ENCODE results near the gene C1QTNF9B.
"Not testable (repeated sequence)": the region's sequence is repeated elsewhere in the genome, so short reads cannot be mapped to it uniquely, and the experiment has no call there.

The C1QTNF9B gene

GRCh38 chr13:23897452-23897919 is at the start of gene C1QTNF9B:
Gene C1QTNF9B (minus strand): TSS chr13:23897502.
- DNase-seq, result not testable (repeated sequence)

- no peak for DNase-seq
Measured at GRCh38 chr13:23946900-23947299, 49.6 kb upstream of the C1QTNF9B start.

- no peak for DNase-seq
Measured at GRCh38 chr13:23946067-23946466, 48.8 kb upstream of the C1QTNF9B start.

GRCh38 chr13:23945612-23946011 is 48.3 kb upstream of the C1QTNF9B start:
- no peak for DNase-seq

GRCh38 chr13:23941211-23941610 is 43.9 kb upstream of the C1QTNF9B start:
- DNase-seq, result no peak

GRCh38 chr13:23939666-23940065 is 42.4 kb upstream of the C1QTNF9B start:
- not testable (repeated sequence) for DNase-seq

GRCh38 chr13:23934520-23934919 is 37.2 kb upstream of the C1QTNF9B start:
- DNase-seq, result peak; percentile 54

GRCh38 chr13:23928985-23929384 is 31.7 kb upstream of the C1QTNF9B start:
- DNase-seq, result no peak

GRCh38 chr13:23923031-23923430 is 25.7 kb upstream of the C1QTNF9B start:
- no peak for DNase-seq

- no peak for DNase-seq
Measured at GRCh38 chr13:23922005-23922932, 25.0 kb upstream of the C1QTNF9B start.

GRCh38 chr13:23921451-23921888 is 24.2 kb upstream of the C1QTNF9B start:
- peak; percentile 84 for DNase-seq

- DNase-seq, result no peak
Measured at GRCh38 chr13:23919006-23919405, 21.7 kb upstream of the C1QTNF9B start.

- DNase-seq, result no peak
Measured at GRCh38 chr13:23918208-23918607, 20.9 kb upstream of the C1QTNF9B start.

- DNase-seq, result no peak
Measured at GRCh38 chr13:23915308-23915707, 18.0 kb upstream of the C1QTNF9B start.

GRCh38 chr13:23912469-23912868 is 15.2 kb upstream of the C1QTNF9B start:
- DNase-seq, result no peak

- no peak for DNase-seq
Measured at GRCh38 chr13:23909606-23910005, 12.3 kb upstream of the C1QTNF9B start.

GRCh38 chr13:23905766-23906165 is 8.5 kb upstream of the C1QTNF9B start:
- DNase-seq, result no peak

- DNase-seq, result no peak
Measured at GRCh38 chr13:23903906-23904280, 6.6 kb upstream of the C1QTNF9B start.

- peak; percentile 38 for DNase-seq
Measured at GRCh38 chr13:23902975-23903905, 5.9 kb upstream of the C1QTNF9B start.

- no peak for DNase-seq
Measured at GRCh38 chr13:23901365-23901764, 4.1 kb upstream of the C1QTNF9B start.

GRCh38 chr13:23899555-23899954 is 2.3 kb upstream of the C1QTNF9B start:
- DNase-seq, result peak; percentile 84

- DNase-seq, result no peak
Measured at GRCh38 chr13:23898101-23898500, 799 bp upstream of the C1QTNF9B start.

- DNase-seq, result not testable (repeated sequence)
Measured at GRCh38 chr13:23894746-23895145, 2.6 kb downstream of the C1QTNF9B start.

All from eye (tissue), 1 donor.